NCI-H1436 (cell line): ENCODE data around the gene FBXW11.
"Not testable (repeated sequence)": the region's sequence is repeated elsewhere in the genome, so short reads cannot be mapped to it uniquely, and the experiment has no call there.

ENCODE experiments used
- DNase-seq: peaks from one replicate; lab custom pipeline; 2025; lab: John Stamatoyannopoulos, UW

The FBXW11 gene

DNA sequence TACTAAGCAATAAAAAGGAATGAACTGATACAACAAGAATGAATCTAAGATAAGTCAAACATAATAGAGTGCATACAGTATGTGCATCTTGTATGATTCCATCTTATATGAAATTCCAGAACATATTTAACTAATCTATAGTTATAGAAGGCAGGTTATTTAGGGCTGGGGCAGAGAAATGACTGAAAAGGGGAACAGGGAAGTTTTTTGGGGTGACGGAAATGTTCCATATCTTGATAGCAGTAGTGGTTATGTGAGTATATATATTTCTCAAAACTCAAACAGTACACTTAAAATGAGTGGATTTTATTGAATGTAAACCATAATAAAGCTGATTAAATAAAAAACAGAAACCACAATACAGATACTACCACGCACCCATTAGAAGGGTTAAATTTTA is 24.6 kb downstream of the FBXW11 start:
- no peak for DNase-seq

DNA sequence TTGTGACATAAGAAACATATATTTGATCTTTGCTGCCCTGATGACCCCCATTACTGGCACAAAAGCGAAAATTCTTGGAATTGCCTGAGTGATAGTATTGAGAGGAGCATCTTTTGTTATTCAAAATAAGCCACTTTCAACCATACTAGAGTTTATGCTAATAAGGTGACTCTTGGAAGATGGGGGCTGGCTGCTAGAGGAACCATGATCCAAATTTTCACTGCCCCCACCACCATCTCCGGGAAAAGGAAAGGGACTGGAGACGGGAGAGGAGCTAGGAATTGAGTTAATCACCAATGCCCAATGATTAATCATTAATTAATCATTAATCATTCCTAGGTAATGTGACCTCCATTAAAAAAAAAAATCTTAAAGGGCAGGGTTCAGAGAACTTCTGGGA is 25.6 kb downstream of the FBXW11 start:
- DNase-seq: no peak

DNA sequence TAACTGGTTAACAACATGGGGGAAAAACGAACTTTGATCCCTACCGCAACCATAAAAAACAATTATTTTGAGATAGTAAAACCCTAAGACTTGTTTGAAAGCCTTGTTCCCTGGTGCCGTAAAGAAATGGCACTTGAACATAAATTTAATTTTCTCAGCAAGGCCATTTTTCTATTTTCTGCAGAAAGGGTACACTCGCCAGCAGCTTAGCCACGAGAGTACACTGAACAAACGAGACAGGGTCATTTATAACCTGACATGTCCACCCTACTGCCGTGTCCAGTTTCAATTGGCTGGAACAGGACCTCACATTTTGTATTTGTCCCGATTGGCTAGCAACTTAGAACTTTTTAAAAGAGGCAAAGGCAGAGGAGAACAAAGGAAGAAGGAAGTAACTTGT is 26.8 kb downstream of the FBXW11 start:
- DNase-seq: no peak

DNA sequence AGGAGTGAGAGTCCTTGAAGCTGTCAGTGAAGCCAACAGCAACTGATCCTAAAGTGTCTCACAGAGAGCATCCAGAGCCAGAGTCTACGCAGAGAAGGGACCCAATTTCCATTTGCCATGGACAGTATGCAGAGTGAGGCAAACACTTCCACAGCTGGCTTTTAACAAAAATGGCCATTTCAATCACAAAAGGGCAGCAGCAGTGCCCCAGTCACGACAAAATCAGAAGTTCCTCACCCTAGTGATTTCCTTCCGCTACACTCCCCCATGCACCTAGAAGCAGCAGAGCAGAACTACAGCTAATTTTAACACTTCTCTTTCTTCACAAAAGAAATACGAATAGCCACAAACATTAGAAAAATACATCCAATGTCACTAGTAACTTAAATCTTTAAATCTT is 27.9 kb downstream of the FBXW11 start:
- no peak for DNase-seq

DNA sequence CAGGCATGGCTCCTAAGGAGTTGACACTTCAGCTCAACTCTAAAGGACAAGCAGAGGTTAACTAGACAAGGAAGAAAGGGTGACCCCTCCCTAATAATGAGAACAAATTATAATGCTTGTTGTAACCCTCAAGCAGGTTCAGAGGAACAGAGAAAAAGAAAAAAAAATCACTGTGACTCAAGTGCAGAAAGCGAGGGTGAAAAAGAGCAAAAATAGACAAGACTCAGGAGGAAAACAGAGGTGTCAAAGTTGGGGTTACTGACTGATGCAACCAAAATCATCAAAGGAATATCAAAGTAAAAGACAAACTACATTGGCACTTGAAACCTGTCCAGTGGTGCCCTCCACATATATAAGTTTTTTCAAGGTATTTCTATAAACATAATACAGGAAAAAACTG is 28.4 kb downstream of the FBXW11 start:
- no peak for DNase-seq

DNA sequence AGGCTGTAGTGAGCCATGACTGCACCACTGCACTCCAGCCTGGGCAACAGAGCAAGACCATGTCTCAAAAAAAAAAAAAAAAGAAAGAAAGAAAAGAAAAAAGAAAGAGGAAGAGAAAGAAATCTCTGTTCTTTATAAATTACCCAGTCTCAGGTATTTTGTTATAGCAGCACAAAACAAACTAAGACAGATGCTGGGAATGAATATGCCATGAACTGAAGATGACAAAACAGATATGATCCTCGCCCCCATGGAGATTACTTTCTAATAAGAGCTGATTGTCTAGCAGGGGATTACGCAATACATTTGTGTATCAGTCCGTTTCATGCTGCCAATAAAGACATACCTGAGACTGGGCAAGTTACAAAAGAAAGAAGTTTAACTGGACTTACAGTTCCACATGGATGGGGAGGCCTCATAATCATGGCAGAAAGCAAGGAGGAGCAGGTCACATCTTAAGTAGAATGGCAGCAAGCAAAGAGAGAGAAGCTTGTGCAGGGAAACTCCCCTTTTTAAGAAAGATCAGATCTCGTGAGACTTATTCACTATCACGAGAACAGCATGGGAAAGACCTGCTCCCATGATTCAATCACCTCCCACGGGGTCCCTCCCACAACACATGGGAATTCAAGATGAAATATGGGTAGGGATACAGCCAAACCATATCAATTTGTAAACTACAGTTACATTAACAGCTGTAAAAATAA is 29.0 kb downstream of the FBXW11 start:
- DNase-seq: not testable (repeated sequence)

DNA sequence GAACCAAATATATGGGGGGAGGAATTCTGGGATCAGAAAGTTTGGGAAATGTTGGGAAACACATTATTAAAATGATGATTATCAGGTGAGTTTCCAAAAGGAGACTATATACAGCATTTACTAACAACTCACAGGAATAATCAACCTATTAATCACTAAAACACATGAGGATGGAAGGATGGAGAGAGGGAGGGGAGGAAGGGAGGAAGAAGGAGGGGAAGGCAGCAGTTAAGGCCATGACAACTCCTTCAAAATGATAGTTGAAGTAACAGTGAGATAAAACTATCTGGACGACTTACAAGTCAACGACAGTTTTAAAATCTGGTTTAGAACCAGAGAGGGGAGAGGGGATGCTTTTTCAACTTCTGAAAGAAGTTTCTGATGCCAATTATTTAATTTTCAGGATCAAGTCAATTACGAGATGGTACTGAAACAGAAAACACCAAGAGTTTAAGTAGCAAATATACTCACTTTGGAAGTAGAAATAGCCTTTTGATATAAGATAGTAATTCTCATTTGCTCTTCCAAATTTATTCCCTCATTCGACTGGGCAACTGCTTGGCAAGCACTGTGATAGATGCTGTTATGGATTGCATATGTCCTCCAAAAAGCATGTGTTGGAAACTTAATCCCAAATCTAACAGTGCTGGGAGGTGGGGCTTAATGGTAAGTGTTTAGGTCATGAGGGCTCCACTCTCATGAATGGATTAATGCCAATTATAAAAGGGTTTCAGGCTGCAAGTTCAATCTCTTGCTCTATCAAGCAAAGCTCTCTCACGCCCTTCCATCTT is 30.4 kb downstream of the FBXW11 start:
- DNase-seq: no peak

DNA sequence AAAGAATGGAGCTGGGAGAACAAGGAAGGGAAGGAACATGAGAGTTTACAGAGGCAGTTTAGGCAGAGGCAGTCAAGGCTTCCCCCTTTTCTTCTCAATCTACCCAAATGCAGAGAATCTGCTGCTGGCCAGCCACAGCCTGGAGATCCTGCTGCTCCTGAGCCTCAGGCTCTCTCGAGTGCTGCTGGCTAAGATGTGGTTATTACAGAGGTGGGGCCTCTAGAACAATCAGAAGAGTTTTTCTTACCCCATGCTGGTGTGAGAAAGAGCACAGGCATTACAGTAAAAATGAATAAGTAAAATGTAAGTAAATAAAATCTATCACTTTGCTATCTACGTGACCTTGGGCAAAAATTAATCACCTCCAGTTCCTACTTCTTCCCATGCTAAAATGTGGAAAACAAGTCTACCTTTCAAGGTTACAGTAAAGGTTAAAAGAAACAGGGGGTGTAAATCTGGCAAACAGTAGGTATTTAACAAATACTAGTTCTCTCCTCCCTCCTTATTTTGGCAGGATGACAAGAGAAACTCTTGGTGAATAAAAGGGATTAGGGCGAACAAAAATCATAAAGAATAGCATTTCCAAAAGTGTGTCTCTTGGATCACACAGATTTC is 31.1 kb downstream of the FBXW11 start:
- DNase-seq: no peak

DNA sequence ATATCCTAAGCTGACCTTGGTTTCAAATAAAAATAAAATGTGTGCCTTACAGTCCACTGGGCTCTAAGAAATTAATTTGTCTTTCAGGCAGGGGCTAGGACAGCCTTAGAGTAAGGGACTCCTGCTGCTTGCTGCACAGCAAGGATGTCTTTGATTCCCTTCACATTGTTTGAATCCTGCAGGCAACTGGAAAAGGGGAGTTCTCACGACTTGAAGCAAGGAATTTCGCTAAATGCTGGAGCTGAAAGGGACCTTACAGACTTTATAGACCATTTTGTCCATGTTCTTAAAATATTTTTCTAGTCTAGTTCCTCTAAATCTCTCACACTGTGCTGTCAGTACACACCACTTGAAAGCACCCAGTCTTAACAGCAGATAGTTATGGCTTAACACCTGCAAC is 35.6 kb downstream of the FBXW11 start:
- no peak for DNase-seq

DNA sequence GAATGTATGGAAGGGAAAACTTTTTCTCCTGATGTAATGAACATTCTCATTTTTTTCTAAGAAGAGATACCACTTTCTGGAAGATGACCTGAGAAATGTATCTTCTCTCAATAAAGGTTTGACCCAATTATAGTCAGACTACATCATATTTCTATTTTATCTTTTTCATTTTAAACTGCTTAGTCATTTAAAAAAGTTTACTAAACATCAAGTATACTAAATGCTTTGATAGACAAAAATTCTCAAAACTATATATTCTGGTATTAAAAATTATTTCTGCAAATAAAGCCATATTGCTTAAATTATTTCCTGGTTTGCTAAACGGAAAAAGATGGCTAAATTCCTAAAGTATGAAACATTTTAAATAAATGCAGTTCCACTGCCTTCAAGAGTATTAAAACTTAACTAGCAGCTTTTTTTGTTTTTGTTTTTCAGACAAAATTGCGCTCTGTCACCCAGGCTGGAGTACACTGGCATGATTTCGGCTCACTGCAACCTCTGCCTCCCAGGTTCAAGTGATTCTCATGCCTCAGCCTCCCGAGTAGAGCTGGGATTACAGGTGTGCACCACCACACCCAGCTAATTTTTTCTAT is 37.1 kb downstream of the FBXW11 start:
- no peak for DNase-seq

DNA sequence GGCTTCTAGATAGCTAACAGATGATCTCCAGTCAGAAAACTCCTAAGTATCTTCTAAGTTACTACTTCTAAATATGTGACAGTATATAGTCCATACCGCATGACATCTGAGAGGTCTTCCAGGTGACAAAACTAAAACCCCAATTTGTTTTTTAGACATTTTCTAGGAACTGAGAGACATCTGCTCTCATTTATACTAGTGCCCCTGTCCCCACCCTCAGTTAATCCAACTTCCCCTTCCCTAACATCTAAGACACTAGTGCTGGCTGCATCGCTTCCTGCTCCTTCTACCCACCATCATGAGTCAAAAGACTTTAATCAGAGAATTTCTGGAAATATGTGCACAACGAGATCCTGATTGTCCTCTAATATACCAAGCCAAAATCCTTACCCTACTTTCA is 37.9 kb downstream of the FBXW11 start:
- no peak for DNase-seq

DNA sequence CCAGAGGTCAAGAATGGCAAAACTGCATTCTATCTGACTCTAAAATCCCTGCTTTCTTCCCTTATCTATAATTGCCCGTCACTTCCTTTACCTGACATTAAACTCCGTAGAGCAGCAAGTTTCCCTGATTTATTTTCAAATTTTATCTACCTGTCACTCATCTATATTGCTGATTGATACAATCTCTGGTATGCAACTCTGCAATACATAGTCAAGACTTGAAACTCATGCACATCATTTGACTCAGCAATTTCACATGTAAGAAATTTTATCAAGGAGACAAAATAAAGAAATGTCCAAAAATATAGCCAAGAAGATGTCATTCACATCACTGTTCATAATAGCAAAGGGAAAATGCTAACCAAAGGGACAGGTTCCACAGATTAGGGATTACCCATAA is 39.5 kb downstream of the FBXW11 start:
- no peak for DNase-seq

DNA sequence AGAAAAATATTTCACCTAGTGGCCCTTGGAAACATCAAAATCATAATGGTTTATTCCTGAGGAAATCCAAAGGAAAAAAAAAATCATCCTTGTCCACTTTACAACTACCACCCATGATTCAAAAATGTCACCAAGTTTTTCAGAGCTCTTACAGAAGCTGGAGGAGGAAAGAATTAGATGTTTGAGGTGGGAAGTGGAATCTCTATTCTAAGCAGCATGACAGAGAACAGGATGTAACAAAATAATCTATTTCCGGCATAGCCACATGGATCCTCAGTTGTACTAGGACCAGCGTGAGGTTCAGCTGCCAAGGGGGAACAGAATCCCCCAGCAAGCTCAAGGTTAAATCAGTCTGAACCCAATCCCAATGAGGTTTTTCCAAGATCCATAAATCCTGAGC is 40.2 kb downstream of the FBXW11 start:
- DNase-seq: no peak

DNA sequence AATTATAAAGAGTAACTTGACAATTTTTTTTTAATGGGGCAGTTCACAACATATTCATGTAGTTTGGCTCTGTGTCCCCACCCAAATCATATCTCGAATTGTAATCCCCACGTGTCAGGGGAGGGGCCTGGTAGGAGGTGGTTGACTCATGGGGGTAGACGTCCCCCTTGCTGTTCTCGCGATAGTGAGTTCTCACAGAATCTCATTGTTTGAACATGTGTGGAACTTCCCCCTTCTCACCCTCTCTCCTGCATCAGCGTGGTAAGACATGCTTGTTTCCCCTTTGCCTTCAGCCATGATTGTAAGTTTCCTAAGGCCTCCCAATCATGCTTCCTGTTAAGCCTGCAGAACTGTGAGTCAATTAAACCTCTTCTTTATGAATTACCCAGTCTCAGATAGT is 40.7 kb downstream of the FBXW11 start:
- no peak for DNase-seq

DNA sequence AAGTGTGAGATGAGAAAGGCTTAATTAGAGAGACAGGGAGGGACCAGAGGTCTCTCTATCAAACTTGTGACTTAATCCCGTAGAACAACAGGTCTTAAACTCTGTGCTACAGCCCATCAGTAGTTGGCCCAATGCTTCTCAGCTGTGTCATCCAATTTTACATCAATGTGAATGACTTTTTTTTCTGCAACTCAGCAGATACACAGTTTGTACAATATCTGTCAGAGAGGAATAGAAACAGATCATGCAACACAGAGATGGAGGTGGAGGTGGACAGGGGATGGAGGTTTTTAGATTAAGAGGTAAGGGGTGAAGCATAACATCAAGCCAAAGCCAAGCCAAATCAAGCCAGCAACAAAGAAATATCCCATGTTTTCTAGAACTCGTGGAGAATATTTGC is 43.0 kb downstream of the FBXW11 start:
- DNase-seq: no peak

DNA sequence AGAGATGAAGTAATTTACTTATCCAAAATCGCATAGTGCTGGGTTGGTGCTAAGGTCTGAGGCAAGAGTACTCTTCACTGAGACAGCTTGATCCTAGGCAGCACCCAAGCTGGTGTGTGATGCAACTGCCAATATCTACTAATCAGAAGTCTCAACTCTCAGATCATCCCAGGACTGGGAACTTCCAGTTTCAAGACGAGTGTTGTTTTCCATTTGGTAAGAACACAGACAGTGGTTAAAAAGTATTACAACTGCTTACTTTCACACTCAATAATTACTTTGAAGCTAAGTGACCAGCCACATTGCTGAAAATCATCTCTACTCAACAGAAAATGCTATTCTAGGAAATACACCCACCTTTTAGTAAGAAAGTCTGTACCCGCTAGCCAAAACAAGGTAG is 45.3 kb downstream of the FBXW11 start:
- no peak for DNase-seq

DNA sequence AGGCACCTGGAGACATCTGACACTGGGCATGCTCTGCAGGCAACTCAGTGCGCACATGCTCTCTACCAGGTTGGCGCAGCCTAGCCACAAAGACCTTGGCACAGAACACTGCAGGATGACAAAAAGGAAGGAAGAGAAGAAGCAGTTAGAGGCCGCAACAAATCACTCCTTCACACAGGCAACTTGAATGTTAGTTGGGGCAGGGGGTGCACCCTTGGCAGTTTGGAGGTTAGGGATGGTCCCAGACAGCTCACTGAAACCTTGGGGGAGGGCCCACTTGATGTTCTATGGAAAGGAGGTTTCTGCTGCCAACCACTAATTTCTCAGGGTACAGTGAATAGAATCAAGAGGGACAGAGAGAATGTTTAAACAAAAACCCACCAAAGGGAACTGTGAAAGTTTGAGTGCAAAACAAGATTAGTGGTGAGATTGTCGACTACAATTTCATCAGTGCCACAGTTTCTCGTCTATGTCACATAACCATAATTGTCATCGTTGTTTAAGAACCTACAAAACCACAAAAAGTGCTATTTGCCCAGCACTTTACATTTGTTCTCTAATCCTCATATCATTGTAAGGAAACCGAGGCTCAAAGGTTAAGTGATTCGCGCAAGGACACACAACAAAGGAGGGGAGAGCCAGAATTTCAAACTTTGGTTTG is 48.7 kb downstream of the FBXW11 start:
- no peak for DNase-seq

DNA sequence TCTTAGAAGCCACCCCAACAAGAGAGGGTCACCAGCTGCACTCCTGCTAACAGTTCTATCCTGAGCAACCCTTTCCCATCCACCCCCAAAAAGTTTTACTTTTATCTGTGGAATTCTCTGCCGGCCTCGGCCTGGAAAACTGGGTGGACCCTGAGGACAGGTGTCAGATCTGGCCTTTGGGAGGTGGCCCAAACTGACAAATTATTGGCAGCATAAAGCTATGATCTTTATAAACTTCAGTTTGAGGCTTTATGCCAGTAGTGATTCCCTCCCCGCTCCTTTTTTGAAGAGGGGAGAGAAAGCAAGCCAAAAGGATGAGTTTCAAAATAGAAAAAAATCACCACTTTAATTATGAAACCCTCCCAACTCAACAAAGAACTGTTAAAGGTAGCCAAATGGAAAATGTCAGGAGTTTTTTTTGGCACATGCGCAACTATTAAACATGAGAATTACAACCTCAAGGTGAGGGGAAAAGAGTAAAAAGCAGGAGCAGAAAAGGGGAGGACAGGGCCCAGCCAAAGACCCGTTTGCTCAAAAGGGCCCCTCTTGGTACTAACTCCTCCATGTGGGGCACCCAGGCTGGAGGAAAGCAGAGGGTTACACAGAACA is 49.4 kb downstream of the FBXW11 start:
- DNase-seq: no peak

DNA sequence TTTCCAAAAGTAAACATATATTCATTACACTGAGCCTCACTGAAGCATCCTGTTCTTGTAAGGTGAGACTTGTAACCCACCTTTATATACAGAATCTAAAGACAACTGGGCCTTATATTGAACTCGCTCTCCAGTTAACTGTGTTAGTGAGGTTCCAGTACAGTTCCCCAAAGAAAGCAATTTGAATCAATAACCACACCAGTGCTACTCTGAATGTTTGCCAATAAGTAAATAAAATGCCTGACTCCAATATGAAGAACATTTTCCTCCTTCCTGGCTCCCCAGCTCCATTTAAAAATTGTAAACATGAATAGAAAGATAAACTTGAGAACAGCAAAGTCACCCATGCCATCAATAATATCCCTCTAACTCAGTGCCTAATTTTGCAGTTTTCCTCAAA is 50.1 kb downstream of the FBXW11 start:
- DNase-seq: no peak

DNA sequence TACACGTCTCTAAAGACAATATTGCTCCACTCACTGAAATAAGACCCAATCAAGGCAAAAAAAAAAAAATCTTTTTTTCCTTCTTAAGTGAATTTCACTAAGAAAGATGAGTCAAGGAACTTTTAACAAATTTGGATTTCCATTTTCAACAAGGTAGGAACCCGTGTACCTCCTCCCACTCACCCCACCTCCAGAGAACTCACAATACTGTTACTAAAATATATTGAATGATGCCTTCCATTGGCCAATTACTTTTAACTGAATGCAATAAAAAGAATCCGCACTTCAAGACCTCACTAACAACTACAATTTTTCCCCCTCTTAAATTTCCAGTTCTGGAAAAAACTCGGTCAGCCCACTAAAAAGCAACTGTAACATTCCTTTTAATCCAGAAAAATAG is 50.7 kb downstream of the FBXW11 start:
- DNase-seq: no peak

DNA sequence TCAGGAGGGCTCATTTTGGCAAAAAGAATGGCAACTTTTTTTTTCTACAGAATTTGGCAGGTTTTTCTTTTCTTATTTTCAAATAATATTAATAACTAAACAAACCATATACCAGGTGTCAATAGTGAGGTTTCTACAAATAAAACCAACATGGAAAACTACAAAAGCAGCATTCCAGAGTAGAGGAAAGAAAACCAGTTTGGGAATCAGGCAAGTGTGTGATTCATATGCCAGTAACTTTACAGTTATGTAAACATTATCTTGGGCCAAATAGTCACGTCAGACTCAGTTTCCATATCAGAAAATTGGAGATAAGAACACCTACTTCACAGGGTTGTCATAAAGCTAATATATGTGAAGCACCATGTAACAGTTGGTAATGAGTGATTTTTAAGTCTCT is 51.7 kb downstream of the FBXW11 start:
- DNase-seq: no peak
